Measurements from ENCODE around the gene CELF5.
"Not testable (repeated sequence)": the region's sequence is repeated elsewhere in the genome, so short reads cannot be mapped to it uniquely, and the experiment has no call there.

The CELF5 gene

GRCh38 chr19:3287814-3288213 lies 63.4 kb downstream of the CELF5 start:
- TF ChIP-seq CTCF (IDR thresholded peaks at IDR 0.05; ENCODE audit: insufficient read depth, low read depth, low read length, missing control alignments): no peak
- DNase-seq (ENCODE audit: low read depth): no peak
- H3K4me3 ChIP-seq (ENCODE audit: low read length): no peak overlapping the region

DNA sequence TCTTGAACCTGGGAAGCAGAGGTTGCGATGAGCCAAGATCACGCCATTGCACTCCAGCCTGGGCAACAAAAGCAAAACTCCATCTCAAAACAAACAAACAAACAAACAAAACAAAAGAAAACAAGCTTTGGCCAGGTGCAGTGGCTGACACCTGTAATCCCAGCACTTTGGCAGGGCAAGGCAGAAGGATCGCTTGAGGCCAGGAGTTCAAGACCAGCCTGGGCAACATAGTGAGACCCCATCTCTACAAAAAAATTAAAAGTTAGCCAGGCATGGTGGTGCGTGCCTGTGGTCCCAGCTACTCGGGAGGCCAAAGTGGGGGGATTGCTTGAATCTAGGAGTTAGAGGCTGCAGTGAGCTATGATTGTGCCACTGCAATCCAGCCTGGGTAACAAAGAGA lies 64.0 kb downstream of the CELF5 start:
- DNase-seq (ENCODE audit: low read depth); H3K4me3 ChIP-seq (ENCODE audit: low read length): not testable (repeated sequence)

DNA sequence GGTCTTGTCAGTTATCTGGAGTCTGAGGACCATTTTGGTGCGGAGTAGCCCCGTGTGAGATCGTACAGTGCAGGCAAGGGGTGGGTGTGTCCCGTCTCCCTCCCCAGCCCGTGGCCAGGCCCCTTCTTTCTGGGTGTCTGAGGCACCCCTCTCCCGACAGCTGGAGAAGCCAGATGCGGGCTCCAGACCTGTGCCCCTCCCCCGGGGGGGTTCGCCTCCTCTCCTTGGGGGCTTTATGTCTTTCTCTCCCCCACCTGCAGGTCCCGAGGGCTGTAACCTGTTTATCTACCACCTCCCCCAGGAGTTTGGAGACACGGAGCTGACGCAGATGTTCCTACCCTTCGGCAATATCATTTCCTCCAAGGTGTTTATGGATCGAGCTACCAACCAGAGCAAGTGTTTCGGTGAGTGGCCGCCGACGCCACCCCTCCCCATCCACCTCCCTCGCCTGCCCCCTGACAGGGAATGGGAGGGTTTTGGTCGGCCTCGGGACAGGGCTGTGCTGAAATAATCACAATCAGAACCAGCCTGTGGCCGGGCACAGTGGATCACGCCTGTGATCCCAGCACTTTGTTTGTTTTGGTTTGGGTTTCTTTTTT lies 65.6 kb downstream of the CELF5 start:
- no peak for TF ChIP-seq CTCF (IDR thresholded peaks at IDR 0.05; ENCODE audit: insufficient read depth, low read depth, low read length, missing control alignments)
- peak; percentile 29 for DNase-seq (ENCODE audit: low read depth)
- no peak overlapping the region for H3K4me3 ChIP-seq (ENCODE audit: low read length)

- not testable (repeated sequence) for DNase-seq (ENCODE audit: low read depth); H3K4me3 ChIP-seq (ENCODE audit: low read length)
Measured at GRCh38 chr19:3290858-3291257, 66.4 kb downstream of the CELF5 start.

DNA sequence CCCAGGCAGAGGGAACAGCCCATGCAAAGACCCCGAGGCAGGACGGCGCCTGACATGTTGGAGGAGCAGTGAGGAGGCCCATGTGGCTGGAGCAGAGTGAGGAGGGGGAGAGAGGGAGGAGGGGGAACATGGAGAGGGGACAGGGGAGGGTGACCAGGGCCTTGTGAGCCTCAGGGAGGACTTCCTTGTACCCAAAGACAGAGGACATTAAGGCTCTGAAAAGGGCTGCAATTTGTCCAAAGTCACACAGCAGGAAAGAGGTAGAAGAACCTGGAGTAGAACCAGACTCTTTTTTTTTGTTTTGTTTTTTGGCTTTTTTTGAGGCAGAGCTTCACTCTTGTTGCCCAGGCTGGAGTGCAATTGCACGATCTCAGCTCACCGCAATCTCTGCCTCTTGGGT lies 67.2 kb downstream of the CELF5 start:
- no peak for DNase-seq (ENCODE audit: low read depth)
- no peak overlapping the region for H3K4me3 ChIP-seq (ENCODE audit: low read length)
- no peak for TF ChIP-seq CTCF (IDR thresholded peaks at IDR 0.05; ENCODE audit: insufficient read depth, low read depth, low read length, missing control alignments)

DNA sequence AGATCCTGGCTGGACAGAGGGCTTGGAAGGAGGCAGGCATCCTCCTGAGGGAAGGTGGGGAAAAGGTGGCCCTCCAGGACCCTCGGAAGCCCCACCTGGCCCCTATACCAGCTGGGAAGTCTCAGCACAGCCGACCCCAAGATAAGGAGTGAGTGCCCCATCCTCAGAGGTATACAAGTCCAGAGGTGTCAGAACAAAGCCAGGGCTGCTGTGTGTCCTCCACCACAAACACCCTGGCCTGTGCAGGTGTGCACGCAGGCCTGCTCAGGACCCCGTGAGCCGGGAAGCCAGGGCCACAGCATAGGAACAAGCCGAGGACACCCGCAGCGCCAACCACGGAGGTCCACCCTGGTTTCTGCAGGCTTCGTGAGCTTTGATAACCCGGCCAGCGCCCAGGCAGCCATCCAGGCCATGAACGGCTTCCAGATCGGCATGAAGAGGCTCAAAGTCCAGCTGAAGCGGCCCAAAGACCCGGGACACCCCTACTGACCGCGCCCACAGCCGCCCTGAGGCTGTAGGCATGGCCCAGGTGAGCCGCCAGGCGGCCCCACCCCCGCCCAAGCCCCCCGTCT lies 68.6 kb downstream of the CELF5 start:
- no peak overlapping the region for H3K4me3 ChIP-seq (ENCODE audit: low read length)
- DNase-seq (ENCODE audit: low read depth): no peak
- TF ChIP-seq CTCF (IDR thresholded peaks at IDR 0.05; ENCODE audit: insufficient read depth, low read depth, low read length, missing control alignments): no peak

DNA sequence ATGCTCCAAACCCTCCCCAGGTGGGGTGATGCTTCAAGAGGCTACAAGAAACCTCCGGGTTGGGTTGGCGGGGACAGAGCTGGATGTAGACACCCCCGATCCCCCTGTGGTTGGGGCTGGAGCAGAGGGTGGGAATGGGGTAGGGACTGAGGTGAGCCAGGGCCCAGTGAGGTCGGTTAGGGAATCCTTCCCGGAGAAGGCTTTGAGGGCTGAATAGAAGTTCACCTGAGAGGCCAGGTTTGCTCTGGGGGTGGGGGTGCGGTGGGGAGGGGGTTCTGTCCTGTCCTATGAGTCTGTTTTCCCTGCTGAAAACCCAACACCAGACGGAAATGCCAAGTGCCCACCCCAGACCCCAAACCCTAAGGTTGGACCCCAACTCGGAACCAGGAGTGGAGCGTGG lies 69.1 kb downstream of the CELF5 start:
- DNase-seq (ENCODE audit: low read depth): no peak
- H3K4me3 ChIP-seq (ENCODE audit: low read length): no peak overlapping the region
- TF ChIP-seq CTCF (IDR thresholded peaks at IDR 0.05; ENCODE audit: insufficient read depth, low read depth, low read length, missing control alignments): no peak

GRCh38 chr19:3294080-3294850 lies 69.8 kb downstream of the CELF5 start:
- no peak overlapping the region for H3K4me3 ChIP-seq (ENCODE audit: low read length)
- no peak for DNase-seq (ENCODE audit: low read depth)
- TF ChIP-seq CTCF (IDR thresholded peaks at IDR 0.05; ENCODE audit: insufficient read depth, low read depth, low read length, missing control alignments): no peak
